Body of pancreas (tissue), 4 donors: Measurements from ENCODE around the gene RBM4. TPM values are rescaled to one million over a fixed set of nuclear protein-coding genes. Genes with fewer than 3 reads are reported as not detected.

Source experiments
- ATAC-seq: fragments of 150-250 bp; one replicate; pipeline ENCODE4 v1.9.1; 2016
- DNase-seq, 4 donors: peaks; one replicate each; pipeline ENCODE4 v3.0.0-alpha.2; 2019
- H3K27ac ChIP-seq, 4 donors: fragments of 200-600 bp; sonication (generic); 1 replicate in 3 of 4; 2 replicates in 1 of 4; pipeline versions ENCODE4 v1.5.1 to v1.6.1; 2016 to 2019; ENCODE audit warnings: mild to moderate bottlenecking in 1 of 4, mixed read lengths in 1 of 4, moderate library complexity in 1 of 4
- H3K27me3 ChIP-seq, 2 donors: fragments of 200-600 bp; sonication (generic); one replicate each; pipeline ENCODE4 v1.6.0; 2016; ENCODE audit warnings: mild to moderate bottlenecking in 1 of 2
- H3K36me3 ChIP-seq, 2 donors: fragments of 200-600 bp; sonication (generic); replicated peaks in 1 of 2; 2 replicates each; pipeline ENCODE4 v1.5.1; 2016; ENCODE audit warnings: low read depth in 2 of 2; ENCODE audit not compliant: insufficient read depth in 1 of 2
- H3K4me1 ChIP-seq: fragments of 200-600 bp; sonication (generic); one replicate; pipeline ENCODE4 v1.6.0; 2016
- H3K4me3 ChIP-seq, 2 donors: fragments of 200-600 bp; sonication (generic); 1 replicate in 1 of 2; 2 replicates in 1 of 2; pipeline ENCODE4 v1.5.1; 2016 to 2019
- H3K9me3 ChIP-seq, 3 donors: fragments of 200-600 bp; sonication (generic); 1 replicate in 2 of 3; 2 replicates in 1 of 3; pipeline ENCODE4 v1.5.1; 2016
- POLR2A ChIP-seq, 3 donors: fragments of 450-650 bp; IDR thresholded peaks; one replicate each; pipeline ENCODE4 v1.6.1; 2016; ENCODE audit warnings: antibody characterized with exemption in 3 of 3, mild to moderate bottlenecking in 2 of 3
- WGBS, 2 donors: methylation state at CpG; one replicate each; pipeline ENCODE4 v1.1.5; 2017; 5-methylcytosine and 5-hydroxymethylcytosine counted together
- intact Hi-C: fragments of 100-400 bp; cut with DNase I; formaldehyde crosslinking; loops from one replicate; pipeline ENCODE4 v1.15.1; 2023
- total RNA-seq, 2 donors: library from RNA; depleted of rRNA; stranded (reverse); fragments of >200 nt; gene quantifications; one replicate each; pipeline ENCODE4 v1.1.0, GENCODE V29; 2016
- TF ChIP-seq, protein P1 (sequence below), 7 experiments: fragments of 450-650 bp in 4 of 7; fragments of 200-600 bp in 3 of 7; sonication (generic) in 3 of 7; IDR thresholded peaks; one replicate each; pipeline ENCODE4 v1.5.1; 2016 to 2019; ENCODE audit warnings: antibody characterized with exemption in 7 of 7

The RBM4 gene
- total RNA-seq, 2 donors from 2014 or later: 44.2 to 71.1 TPM

DNA sequence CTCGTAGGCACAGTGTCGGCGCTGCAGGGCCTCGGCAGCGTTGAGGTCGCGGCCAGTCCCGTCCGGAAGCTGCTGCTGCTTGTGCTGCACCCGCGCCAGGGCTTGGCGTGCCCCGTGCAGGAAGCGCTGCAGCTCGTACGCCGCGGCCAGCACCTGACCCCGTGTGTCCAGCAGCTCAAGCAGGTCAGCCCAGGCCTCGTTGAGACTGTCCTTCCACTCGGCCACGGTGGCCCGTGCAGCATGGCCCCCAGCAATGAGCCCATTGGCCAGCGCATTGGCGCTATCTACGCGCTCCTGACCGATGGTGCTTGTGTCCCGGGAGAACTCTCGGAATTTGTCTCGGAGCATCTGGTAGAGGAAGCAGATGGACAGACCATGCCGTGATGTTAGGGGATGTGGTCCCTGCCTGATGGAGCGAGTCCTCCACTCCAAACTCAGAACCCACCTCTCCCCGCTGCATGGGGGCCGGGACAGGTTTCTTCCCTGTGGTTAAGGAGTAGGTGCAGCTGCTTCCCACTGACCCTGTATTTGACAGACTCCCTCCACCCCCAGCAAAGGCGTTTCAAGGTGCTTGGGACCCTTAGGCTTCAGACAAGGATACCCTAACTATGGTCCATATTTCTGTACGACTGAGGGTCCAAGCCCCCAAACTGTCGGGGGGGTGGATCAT lies 52.9 kb downstream of the RBM4 start:
- no peak for ATAC-seq
- H3K4me1 ChIP-seq: no peaks in the 10 kb centered on the region
- intact Hi-C loops: no loop called here
- H3K27me3 ChIP-seq: no peaks in the 10 kb centered on the region
- H3K9me3 ChIP-seq: no peaks in the 10 kb centered on the region
- H3K4me3 ChIP-seq: no peak overlapping the region
- no peak for TF ChIP-seq POLR2A (IDR thresholded peaks at IDR 0.05)
- TF ChIP-seq, protein P1, sequence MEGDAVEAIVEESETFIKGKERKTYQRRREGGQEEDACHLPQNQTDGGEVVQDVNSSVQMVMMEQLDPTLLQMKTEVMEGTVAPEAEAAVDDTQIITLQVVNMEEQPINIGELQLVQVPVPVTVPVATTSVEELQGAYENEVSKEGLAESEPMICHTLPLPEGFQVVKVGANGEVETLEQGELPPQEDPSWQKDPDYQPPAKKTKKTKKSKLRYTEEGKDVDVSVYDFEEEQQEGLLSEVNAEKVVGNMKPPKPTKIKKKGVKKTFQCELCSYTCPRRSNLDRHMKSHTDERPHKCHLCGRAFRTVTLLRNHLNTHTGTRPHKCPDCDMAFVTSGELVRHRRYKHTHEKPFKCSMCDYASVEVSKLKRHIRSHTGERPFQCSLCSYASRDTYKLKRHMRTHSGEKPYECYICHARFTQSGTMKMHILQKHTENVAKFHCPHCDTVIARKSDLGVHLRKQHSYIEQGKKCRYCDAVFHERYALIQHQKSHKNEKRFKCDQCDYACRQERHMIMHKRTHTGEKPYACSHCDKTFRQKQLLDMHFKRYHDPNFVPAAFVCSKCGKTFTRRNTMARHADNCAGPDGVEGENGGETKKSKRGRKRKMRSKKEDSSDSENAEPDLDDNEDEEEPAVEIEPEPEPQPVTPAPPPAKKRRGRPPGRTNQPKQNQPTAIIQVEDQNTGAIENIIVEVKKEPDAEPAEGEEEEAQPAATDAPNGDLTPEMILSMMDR (IDR thresholded peaks at IDR 0.05): no peak
- no peak for DNase-seq
- 92 to 93% methylated on average over 22 to 38 of the region's 38 CpGs for WGBS, 2 donors
- no peak overlapping the region for H3K27ac ChIP-seq
- H3K36me3 ChIP-seq: peaks cover 0 to 2% of the 10 kb centered on the region in 2 donors

- DNase-seq (no peak), ATAC-seq (no peak)
- Histone ChIP-seq H3K4me3 (no peak overlapping the region), H3K4me1 (no peaks in the 10 kb centered on the region), H3K27ac (no peak overlapping the region), H3K27me3 (no peaks in the 10 kb centered on the region), H3K36me3 (peaks cover 0 to 2% of the 10 kb centered on the region in 2 donors), H3K9me3 (no peaks in the 10 kb centered on the region)
- 90 to 94% methylated on average over 3 to 18 of the region's 18 CpGs for WGBS, 2 donors
- TF ChIP-seq POLR2A (IDR thresholded peaks at IDR 0.05): no peak
- TF ChIP-seq, protein P1 (IDR thresholded peaks at IDR 0.05): no peak
- intact Hi-C loops: no loop called here
Observed at GRCh38 chr11:66692446-66692845, 53.9 kb downstream of the RBM4 start.

DNA sequence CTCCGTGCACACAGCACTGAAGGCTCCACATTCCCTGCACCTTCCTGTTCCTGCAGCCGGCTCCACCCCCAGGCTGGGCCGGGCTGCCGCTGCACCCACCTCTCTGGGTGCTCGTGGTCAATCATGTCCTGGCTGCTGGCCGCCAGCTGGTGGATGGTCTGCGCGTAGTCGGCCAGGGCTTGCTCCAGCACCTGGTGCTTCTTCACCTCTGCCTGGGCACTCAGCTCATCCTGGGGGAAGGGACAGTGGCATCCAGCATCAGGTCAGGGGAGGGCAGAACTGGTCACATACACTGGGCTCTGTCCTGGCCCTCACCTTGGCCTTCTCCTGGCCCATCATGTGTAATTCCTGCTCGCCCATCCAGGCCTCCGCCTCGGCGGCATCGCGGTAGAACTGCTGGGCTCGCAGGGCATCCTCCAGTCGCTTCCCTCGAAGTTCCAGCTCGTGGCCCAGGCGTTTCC lies 54.4 kb downstream of the RBM4 start:
- Histone ChIP-seq H3K36me3 (peaks cover 0 to 2% of the 10 kb centered on the region in 2 donors), H3K9me3 (no peaks in the 10 kb centered on the region), H3K4me1 (no peaks in the 10 kb centered on the region), H3K4me3 (no peak overlapping the region), H3K27me3 (no peaks in the 10 kb centered on the region), H3K27ac (no peak overlapping the region)
- intact Hi-C loops: no loop called here
- TF ChIP-seq POLR2A (IDR thresholded peaks at IDR 0.05): no peak
- TF ChIP-seq, protein P1 (IDR thresholded peaks at IDR 0.05): no peak
- WGBS, 2 donors: 86 to 87% methylated on average over 8 to 17 of the region's 20 CpGs
- ATAC-seq (no peak), DNase-seq (no peak)

GRCh38 chr11:66693356-66694055 lies 55.0 kb downstream of the RBM4 start:
- peaks cover 0 to 2% of the 10 kb centered on the region in 2 donors for H3K36me3 ChIP-seq
- H3K9me3 ChIP-seq: no peaks in the 10 kb centered on the region
- TF ChIP-seq POLR2A (IDR thresholded peaks at IDR 0.05): no peak
- TF ChIP-seq, protein P1 (IDR thresholded peaks at IDR 0.05): no peak
- no peaks in the 10 kb centered on the region for H3K4me1 ChIP-seq
- WGBS, 2 donors: 90 to 92% methylated on average over 15 of the region's 15 CpGs
- intact Hi-C loops: no loop called here
- H3K4me3 ChIP-seq: no peak overlapping the region
- no peak for DNase-seq
- H3K27ac ChIP-seq: no peak overlapping the region
- no peak for ATAC-seq
- no peaks in the 10 kb centered on the region for H3K27me3 ChIP-seq
